Jurkat, Clone E6-1 (cell line): ENCODE data around the gene LRIG1.

Experiments
- DNase-seq: peaks from one replicate; pipeline ENCODE4 v3.0.0-alpha.2; 2011; ENCODE audit warnings: low read depth, low spot score
- H3K4me3 ChIP-seq: 2 replicates; pipeline ENCODE4 v1.5.1; 2011; ENCODE audit warnings: mild to moderate bottlenecking, low read length, control low read depth, moderate library complexity

The LRIG1 gene

DNA sequence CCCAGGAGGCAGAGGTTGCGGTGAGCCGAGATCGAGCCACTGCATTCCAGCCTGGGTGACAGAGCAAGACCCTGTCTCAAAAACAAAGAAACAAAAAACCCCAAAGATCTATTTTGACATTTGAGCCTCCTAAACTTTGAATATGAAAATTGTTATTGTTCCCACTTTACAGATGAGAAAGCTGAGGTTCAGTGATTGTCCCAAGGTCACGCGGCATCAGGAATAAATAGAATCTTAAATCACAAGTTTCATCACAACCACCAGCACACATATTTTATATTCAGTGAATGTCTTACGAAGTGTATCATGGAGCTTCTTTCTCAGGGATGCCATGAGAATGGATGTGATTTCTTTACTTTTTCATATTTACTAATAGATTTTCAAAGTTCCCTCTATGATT, 5.3 kb upstream of the LRIG1 start:
- DNase-seq, result no peak
- H3K4me3 ChIP-seq, result no peak overlapping the region

DNA sequence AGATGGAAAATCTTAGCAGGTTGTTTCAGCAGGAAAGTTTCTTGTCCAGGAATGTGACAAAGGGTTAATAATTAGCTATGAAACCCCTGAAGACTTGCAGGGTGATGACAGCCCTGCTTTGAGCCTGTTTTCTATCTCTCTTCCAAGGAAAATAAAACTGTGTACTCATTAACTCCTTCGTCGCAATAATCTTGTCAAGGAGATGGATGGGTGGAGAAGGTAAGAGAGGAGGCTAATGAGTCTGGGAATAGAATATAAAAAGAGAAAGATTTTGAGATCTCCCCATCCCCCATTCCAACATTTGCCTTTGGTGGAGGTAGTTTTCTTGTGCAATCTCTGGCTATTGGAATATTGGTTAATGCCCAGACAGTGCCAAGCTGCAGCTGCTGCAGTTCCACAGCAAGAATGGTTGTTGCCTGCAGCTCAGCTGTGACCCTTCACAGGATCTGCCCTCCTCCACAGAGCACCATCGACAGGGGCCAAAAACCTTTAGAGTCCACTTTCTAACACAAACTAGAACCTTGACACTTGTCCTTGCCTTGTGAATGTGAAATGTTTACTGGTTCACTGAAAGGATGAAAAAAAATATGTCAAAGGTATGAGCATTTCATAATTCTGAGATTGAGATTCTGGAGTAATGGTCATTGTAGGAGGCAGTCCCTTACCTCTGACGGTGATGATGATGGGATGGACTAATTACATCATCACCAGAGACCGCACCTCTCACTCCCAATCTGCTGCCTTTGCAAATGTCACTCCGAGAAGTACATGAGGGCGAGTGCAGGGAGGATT, 4.2 kb upstream of the LRIG1 start:
- H3K4me3 ChIP-seq, result no peak overlapping the region
- DNase-seq, result no peak

DNA sequence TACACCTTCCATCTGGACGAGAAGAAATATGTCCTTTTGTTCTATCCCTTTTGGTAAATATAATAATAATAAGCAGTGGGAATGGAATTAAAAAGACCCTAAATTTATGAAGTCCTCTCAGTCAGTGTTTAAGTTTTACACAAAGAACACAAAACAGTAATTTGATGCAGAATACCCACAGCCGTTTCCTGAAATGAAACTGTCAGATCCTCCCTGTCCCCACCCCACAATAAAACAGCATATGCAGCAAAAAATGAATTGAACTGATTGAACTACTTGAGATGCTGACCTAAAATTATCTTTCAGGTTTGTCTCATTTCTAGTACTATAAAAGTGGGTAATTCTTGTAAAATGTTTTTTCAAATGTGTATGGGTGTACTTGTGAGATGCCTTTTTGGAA, 2.2 kb upstream of the LRIG1 start:
- H3K4me3 ChIP-seq, result no peak overlapping the region
- DNase-seq, result no peak

DNA sequence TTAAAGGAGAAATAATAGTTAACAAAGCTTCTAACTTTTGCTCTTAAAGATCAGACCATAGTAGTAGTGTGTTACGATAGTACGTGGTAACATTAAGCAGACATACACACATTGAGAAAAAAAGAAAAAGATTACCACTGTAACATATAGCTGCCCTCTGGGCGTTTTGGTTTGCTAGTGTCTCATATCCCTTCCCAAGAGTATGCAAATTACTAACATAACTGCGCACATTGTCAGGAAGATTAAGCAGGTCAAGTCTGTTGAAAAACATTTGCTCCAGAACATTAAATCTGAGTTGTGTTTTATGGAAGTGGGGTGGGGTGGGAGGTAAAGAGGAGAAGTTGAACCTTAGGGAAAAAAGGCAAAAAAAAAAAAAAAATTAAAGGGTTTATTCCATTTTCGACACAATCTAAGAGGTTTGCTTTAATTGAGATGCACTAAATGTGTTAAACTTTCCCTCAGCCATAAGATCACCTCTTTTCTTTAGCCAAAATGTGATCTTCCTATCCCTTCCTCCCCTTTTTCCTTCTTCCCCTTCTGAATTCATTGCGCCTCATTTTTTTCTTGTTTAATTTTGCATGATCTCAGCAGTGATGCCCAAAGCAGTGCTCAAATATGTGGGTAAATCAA, 1.5 kb upstream of the LRIG1 start:
- DNase-seq, result no peak
- no peak overlapping the region for H3K4me3 ChIP-seq

DNA sequence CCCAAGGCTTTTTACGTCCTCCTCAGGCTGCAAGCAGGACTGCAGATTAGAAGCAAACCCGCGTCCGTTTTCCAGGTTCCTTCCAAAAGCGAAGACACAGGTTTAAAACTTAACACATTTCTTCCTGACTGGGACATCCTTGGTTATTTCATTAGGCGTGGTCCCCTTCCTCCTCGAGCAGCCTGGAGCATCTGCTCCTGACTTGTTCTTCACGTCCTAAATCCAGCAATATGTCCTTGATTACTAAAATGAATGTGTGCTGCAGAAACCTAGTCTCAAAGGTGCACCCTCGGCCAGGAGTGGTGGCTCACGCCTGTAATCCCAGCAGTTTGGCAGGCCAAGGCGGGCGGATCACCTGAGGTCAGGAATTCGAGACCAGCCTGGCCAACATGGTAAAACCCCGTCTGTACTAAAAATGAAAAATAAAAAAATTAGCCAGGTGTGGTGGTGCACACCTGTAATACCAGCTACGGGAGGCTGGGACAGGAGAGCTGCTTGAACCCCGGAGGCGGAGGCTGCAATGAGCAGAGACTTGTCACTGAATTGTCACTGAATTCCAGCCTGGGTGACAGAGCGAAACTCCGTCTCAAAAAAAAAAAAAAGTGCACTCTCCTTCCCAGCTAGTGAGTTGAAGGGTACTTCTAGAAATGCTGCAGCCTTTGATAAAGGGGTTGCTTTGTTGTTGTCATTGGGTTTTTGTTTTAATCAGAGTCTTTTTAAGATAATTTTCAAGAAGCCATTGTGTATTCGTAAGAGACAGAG, 842 bp upstream of the LRIG1 start:
- no peak for DNase-seq
- H3K4me3 ChIP-seq, result peak overlapping the region; percentile 36

DNA sequence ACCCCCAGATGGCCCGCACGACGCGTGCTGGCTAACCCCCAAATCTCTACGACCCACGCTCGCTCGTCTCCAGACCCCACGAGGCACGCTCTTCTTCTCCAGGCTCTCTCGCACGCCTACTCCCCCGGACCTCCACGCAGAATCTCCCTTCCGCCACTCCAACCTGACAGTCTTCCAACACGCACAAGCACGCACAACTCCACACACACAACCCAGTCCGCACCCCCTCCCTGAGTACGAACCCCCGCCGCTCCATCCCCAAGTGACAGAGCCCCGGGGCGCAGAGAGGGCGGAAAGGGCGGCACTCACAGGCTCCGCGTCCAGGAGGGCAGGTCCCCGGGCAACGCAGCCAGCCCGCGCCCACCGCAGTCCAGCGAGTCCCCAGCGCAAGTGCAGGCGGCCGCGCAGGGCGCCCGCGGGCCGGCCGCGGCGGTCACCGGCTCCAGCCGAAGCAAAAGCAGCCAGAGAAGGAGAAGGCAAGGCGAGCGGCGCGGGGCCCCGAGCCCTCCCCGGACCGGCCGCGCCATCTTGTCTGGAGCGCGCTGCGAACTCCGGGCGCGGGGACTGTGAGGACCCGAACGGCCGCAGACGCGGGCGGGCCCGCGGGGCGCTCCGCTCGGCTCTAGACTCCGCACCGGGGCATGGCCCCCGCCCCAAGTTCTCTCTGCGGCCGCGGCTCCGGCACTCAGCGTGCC, 794 bp downstream of the LRIG1 start:
- no peak for DNase-seq
- H3K4me3 ChIP-seq, result no peak overlapping the region

DNA sequence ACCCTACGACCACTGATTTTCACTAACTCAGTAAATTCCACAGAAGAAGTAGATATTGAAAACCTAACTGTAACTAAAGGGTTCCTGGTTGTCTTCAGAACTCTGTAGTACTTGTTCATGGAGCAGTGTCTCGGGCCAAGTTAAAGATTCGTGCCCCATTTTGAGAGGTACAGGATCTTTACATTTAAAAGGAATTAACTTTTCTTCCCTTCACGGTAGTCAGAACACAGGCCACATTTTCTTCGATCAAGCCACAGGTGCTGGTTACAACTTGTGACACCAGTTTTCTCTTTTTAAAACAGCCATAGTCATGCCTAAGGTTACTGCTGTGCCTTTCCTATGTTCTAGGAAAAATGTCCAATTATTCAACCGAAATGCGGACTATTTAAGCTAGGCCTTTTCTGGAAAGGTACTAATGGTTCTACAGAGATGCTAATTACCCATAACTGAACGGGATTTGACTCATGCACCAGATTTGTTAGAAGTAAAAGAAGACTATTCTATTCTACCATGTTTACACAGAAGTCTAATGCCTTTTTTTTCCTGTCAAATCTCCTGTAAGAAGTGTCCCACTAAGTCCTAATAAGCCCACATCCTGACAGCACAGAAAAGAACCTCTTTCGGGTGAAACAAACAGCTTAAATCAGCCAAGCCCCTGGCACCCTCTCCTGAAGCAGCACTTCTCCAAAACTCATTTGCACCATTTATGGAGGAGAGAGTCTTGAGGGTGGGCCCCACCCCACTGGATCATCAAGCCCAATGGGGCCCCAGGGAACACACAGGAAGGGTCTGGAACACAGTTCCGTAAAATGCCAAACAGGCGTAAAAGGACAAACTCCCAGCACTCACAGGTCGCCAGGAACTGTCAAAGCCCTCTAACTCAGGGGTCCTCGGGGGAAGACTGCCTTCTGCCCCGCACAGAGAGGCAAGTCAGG, 1.9 kb downstream of the LRIG1 start:
- no peak for DNase-seq

DNA sequence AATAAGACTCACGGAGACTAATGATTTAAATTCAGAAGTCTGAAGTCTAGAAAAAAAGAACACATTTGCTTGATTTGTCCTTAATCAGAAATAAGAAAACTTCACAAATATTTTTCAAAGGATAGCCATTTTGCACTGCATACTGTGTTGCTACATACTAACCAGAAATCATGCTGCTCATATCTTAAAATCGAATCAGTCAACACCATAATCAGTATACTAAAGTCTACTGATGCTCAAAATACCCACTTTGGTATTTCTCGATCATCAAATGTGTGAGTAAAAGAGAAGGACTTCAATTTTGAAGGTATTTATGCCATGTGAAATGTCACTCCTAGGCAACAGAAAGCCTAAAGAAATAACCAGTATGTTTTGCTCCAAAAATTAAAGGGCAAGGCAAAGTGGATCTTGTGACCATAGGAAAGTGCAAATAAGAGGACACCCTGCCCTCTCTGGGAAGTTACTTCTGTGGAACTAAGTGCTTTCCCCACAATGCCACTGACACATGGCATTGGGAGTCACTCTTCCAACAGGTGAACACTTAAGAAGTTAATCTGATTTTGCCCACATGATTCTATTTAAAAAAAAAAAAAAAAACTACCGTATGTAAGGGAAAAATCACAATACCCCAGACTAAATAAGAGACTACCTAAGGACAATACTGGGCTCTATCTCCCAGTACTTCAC, 2.7 kb downstream of the LRIG1 start:
- DNase-seq, result no peak
- H3K4me3 ChIP-seq, result no peak overlapping the region

More for the DNA sequence above, 1.9 kb downstream of the LRIG1 start:
- no peak overlapping the region for H3K4me3 ChIP-seq

DNA sequence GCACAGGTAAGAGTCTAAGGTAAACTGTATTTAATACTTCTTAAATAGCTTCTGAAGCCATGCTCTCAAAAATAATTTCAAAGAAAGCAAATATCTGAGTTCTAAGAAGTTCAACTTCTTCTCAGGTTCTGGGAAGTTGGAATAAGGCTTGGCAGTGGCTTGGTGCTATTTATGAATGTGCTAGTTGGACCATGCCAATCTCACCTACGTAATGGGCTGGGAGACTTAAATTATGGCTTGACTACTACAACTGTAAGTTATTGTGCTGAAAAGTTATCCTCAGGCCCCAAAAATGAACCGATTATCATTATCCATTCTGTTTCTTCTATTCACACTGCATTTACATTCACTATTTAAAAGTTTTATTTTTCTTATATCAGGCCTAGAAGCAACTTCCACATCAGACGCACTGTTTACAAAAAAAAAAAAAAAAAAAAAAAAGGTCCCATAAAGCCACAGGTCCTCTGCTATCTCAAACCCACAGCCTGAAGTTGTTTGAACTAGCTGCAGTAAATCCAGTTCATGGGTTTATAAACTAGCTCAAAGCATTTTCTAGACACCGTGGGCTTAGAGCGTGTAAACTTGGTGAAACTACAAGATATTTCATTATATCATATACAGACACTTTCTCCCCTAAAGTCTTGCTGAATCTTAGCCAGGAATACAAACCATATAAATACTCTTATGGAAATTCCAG, 3.4 kb downstream of the LRIG1 start:
- no peak overlapping the region for H3K4me3 ChIP-seq
- peak; percentile 65 for DNase-seq

DNA sequence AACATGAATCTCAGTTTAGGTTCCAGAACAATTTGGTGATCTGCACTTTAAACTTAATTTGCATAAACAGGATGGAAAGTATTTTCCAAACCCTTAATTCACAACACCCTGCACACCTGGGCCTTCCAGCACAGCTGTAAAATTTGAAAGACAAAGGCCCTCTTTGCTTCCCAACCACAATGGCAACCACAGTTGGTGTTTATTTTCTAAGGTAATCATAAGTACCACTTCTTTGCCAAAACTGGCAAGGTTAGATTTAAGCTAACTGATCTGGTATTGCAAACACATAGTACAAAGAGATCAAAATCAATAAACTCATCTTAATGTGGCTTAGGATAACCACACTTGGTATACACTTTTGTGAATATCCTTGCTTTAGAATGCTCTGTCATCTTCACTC, 4.1 kb downstream of the LRIG1 start:
- no peak overlapping the region for H3K4me3 ChIP-seq
- DNase-seq, result peak; percentile 95

DNA sequence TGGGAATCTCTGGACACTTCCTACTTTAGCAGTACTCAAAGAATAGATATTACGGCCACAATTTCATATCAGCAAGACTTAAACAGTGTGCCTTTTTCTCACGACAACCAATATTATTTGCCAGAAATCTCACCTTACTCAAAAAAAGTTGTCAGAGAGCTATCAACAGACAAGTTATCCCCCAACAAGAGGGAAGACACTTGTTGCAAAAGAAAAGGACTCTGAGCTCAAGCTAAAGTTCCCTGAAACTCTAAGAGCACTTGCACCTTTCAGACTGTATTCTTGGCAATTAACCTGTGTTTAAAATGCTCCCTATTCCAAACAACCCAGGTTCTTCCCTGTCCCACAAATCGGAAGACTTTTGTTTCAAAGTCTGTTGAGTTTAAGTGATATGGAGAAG, 4.5 kb downstream of the LRIG1 start:
- H3K4me3 ChIP-seq, result no peak overlapping the region
- no peak for DNase-seq

DNA sequence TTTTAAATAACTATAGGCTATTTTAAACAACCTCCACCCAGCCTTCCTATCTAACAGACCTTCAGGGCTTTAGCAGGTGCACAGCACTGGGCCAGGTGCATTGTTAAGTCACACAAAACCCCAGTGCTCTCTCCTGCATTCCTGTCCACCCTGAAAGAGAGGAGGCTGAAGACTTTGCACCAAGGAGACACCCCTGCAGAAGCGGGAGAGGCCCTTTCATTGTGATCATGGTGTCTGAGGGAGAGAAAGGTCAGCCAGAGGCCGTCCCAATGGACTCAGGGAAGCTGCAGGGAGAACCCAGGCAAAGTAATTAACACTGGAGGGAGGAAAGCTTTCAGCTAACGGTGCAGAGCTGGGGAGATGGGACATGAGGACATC, 5.2 kb downstream of the LRIG1 start:
- no peak for DNase-seq
- no peak overlapping the region for H3K4me3 ChIP-seq

DNA sequence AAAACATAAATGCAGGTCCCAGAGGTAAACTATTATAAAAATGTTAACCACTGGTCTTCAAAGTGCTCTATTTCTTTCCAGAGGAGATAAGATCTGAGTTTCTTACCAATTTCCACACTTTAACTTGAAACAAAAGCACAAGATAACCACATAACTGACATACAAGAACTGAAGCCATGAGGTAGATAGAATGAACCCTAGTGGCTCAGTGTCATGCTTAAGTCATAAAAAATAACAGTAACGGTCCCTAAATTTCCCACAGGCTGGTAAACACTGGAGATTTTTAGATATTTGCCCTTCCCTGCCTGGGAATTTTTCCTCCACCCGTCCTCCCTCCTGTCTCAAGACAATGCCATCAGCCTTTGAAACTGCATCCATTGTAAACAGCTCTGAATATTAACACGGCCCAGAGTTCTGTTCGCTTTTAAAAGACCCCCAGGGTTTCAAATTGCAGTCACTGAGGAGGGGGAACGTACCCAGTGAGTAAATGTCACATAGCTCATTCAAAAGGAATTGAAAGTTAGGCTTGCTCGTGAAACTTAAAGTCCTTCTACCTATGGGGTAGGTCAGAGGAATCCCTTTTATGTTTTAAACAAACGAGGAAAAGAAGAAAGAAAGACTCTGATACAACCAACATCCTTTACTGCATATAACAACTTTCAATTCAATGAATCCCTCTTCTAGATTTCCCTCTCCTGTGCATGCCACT, 5.7 kb downstream of the LRIG1 start:
- peak; percentile 32 for DNase-seq
- H3K4me3 ChIP-seq, result no peak overlapping the region

DNA sequence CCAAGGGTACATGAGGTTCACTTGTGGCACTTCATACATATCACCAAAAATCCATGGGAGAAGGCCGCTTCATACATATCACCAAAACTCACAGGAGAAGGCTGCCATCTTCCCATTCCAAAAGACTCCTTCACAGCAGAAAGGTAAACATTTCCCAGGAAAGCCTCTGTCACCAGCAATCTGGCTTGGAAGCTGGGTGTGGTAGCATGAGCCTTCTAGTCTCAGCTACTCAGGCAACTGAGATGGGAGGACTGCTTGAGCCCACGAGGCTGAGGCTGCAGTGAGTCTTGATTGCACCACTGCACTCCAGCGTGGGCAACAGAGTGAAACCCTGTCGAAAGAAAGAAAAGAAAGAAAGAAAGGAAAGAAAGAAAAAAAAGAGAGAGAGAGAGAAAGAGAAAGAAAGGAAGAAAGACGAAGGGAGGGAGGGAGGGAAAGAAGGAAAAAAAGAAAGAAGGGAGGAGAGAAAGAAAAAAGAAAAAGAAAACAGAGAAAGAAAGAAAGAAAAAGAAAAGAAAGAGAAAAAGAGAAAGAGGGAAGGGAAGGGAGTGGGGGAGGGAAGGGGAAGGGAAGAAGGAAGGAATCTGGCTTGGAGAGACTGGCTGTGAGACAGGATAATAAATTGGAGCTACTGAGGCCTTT, 7.2 kb downstream of the LRIG1 start:
- H3K4me3 ChIP-seq, result no peak overlapping the region
- no peak for DNase-seq

DNA sequence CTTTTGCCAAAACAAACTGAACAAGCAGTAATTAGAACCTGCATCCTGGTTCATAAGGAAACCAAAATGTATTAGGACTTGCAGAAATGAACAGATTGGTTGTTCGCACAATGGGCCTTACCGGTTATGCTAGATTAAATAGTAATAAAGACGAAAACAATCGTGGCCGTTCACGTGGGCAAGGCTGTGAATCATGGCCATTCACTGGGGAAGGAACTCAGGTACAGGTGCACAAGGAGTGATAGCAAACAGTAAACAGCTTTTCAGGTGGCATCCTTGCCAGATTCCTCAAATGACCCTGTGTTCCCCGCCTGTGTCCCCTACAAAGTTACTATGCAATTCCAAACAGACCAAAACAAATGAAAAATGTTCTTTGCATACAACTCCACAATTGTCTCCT, 8.2 kb downstream of the LRIG1 start:
- DNase-seq, result no peak
- no peak overlapping the region for H3K4me3 ChIP-seq

DNA sequence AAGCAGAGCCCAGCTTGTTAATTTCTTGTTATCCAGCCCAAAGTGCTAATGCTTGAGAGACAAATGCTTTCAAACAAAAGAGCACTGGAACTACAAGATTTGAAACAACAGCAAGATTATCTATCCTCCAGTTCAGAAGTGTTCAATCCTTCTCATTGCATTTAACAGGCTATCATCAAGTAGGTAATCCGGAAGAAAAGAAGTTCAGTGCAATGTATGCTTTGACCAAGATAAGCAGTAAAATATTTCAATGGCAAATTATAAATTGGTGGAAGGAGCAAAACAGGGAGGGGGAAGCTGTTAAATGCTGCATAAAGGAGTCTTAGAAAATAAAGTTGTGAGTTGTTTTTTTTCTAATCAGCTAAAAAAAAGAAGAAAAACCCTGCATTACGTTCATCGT, 8.8 kb downstream of the LRIG1 start:
- no peak overlapping the region for H3K4me3 ChIP-seq

DNA sequence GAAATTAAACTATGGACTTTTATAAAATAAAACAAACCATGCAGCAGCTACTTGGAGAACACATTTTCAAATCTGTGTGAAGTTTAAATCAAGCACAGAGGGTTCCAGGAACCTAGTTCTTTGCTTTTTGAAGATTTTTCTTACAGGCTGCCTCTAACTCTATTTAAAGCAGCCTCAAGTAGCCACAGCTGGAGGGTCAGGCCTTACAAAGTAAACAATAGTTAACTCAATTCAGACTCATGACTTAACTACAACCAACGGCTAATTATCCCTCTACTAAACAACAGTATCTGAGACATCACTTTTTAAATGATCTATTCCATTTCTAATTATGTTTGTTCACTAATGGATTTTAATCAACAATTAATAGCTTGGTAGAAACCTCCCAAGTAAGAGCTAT, 9.8 kb downstream of the LRIG1 start:
- no peak overlapping the region for H3K4me3 ChIP-seq
- DNase-seq, result no peak

More for the DNA sequence above, 8.8 kb downstream of the LRIG1 start:
- no peak for DNase-seq
